Measurements from ENCODE around the gene ERGIC1. TPM values are rescaled to one million over a fixed set of nuclear protein-coding genes. Genes with fewer than 3 reads are reported as not detected.

The ERGIC1 gene
- total and polyA plus RNA-seq, 10 of the 15 experiments (the other 5 are each of a cell fraction or from before 2014, with no cell fraction given): 8.8 to 104 (median 76.3) TPM

GRCh38 chr5:172999974-173000373 is 165.9 kb downstream of the ERGIC1 start:
- ChIA-PET SMC1A (ENCODE audit: uncharacterized antibody, unreplicated experiment) (interaction anchor here (1.0 to 1.5 kb wide), 3 partner anchors 11 to 35 kb away, joined by 3 to 5 read pairs (median 5); partner anchors contain the start of gene ATP6V0E1), CTCF (interaction anchor here (0.6 kb wide), 1 partner anchor 13 kb away, joined by 3 read pairs; no protein-coding TSS in a partner anchor), POLR2A (interaction anchor here (1.0 kb wide), 1 partner anchor 8 kb away, joined by 3 read pairs; no protein-coding TSS in a partner anchor), RAD21 (ENCODE audit: unreplicated experiment) (no interaction called here)
- intact Hi-C loops (cut with micrococcal nuclease; ENCODE audit: unreplicated experiment) (no loop called here), in situ Hi-C loops (cut with MboI) (no loop called here)
- H3K27ac ChIP-seq (ENCODE audit: control insufficient read depth, insufficient read depth): no peak overlapping the region
- ATAC-seq (no peak), FAIRE-seq (no peak), DNase-seq (ENCODE audit: low read depth, low spot score) (no peak)
- peaks cover 2 to 19% of the 10 kb centered on the region in 2 experiments for H3K36me3 ChIP-seq (ENCODE audit: control insufficient read depth in 2 of 2, insufficient read depth in 2 of 2, low read length in 1 of 2)
- H4K20me1 ChIP-seq (ENCODE audit: control insufficient read depth, insufficient read depth): peaks cover 7% of the 10 kb centered on the region; the same call in 1 of the 2 replicates
- peaks cover 68% of the 10 kb centered on the region for H3K79me2 ChIP-seq (ENCODE audit: control insufficient read depth, insufficient read depth, low read length)
- no TSS peak for BruUV-seq (replicated peaks)
- no peak overlapping the region for H2AFZ ChIP-seq (ENCODE audit: control insufficient read depth, low read depth, low read length)
- peaks cover 19% of the 10 kb centered on the region for H3K4me1 ChIP-seq (ENCODE audit: control insufficient read depth, insufficient read depth, low read length)
- no peak overlapping the region for H3K4me2 ChIP-seq (ENCODE audit: control insufficient read depth, insufficient read depth)
- H3K27me3 ChIP-seq (replicated peaks in 1 of 2; ENCODE audit: control insufficient read depth in 2 of 2, insufficient read depth in 2 of 2, low read length in 1 of 2): no peaks in the 10 kb centered on the region
- TF ChIP-seq GATAD2B (conservative IDR thresholded peaks at IDR 0.05; ENCODE audit: low read depth) (no peak), NR2C1 (IDR thresholded peaks at IDR 0.05) (no peak), NFYA (IDR thresholded peaks at IDR 0.05; ENCODE audit: borderline replicate concordance, low read depth, low read length) (no peak), CREB1 (IDR thresholded peaks at IDR 0.05; ENCODE audit: low read depth) (no peak)
- no peak overlapping the region for H3K4me3 ChIP-seq
- no peaks in the 10 kb centered on the region for H3K9me3 ChIP-seq (replicated peaks; ENCODE audit: control insufficient read depth, insufficient read depth, low read length)
- no peak overlapping the region for H3K9ac ChIP-seq (ENCODE audit: control insufficient read depth, insufficient read depth, low read length)
- WGBS (ENCODE audit: insufficient coverage, insufficient replicate concordance, low lambda C conversion rate, missing lambda C conversion rate): 89% methylated on average over 1 of the region's 1 CpG

- ChIA-PET RAD21 (ENCODE audit: unreplicated experiment) (interaction anchor here (1.2 to 2.2 kb wide), 4 partner anchors 14 to 56 kb away, joined by 5 to 15 read pairs (median 8); no protein-coding TSS in a partner anchor), CTCF (interaction anchor here (0.5 to 2.1 kb wide), 5 partner anchors 8 to 229 kb away, joined by 3 to 7 read pairs (median 4); no protein-coding TSS in a partner anchor), POLR2A (interaction anchor here (1.3 kb wide), 1 partner anchor 34 kb away, joined by 9 read pairs; no protein-coding TSS in a partner anchor), SMC1A (ENCODE audit: uncharacterized antibody, unreplicated experiment) (interaction anchor here (1.0 to 2.3 kb wide), 11 partner anchors 9 to 107 kb away, joined by 3 to 20 read pairs (median 5); partner anchors contain the start of gene ATP6V0E1)
- Histone ChIP-seq H3K9ac (ENCODE audit: control insufficient read depth, insufficient read depth, low read length) (no peak overlapping the region), H3K4me3 (peak overlapping the region; percentile 28; the same call in 1 of the 2 replicates), H4K20me1 (ENCODE audit: control insufficient read depth, insufficient read depth) (peaks cover 7% of the 10 kb centered on the region; the same call in 1 of the 2 replicates), H3K27me3 (replicated peaks in 1 of 2; ENCODE audit: control insufficient read depth in 2 of 2, insufficient read depth in 2 of 2, low read length in 1 of 2) (no peaks in the 10 kb centered on the region), H3K4me1 (ENCODE audit: control insufficient read depth, insufficient read depth, low read length) (peaks cover 19% of the 10 kb centered on the region), H3K27ac (ENCODE audit: control insufficient read depth, insufficient read depth) (peak overlapping the region; percentile 20; the same call in 1 of the 2 replicates), H3K9me3 (replicated peaks; ENCODE audit: control insufficient read depth, insufficient read depth, low read length) (no peaks in the 10 kb centered on the region), H2AFZ (ENCODE audit: control insufficient read depth, low read depth, low read length) (no peak overlapping the region), H3K79me2 (ENCODE audit: control insufficient read depth, insufficient read depth, low read length) (peaks cover 80% of the 10 kb centered on the region), H3K4me2 (ENCODE audit: control insufficient read depth, insufficient read depth) (peak overlapping the region; percentile 10), H3K36me3 (ENCODE audit: control insufficient read depth in 2 of 2, insufficient read depth in 2 of 2, low read length in 1 of 2) (peaks cover 0 to 9% of the 10 kb centered on the region in 2 experiments; a peak in 3 of 4 replicates)
- FAIRE-seq: no peak
- BruUV-seq (replicated peaks): no TSS peak
- ATAC-seq: peak; percentile 93
- peak; percentile 51 for DNase-seq (ENCODE audit: low read depth, low spot score)
- 0% methylated on average over 9 of the region's 9 CpGs for WGBS (ENCODE audit: insufficient coverage, insufficient replicate concordance, low lambda C conversion rate, missing lambda C conversion rate)
- in situ Hi-C loops (cut with MboI): no loop called here
- intact Hi-C loops (cut with micrococcal nuclease; ENCODE audit: unreplicated experiment): no loop called here
- TF ChIP-seq ATF2 (IDR thresholded peaks at IDR 0.05; ENCODE audit: low read length) (peak; percentile 27; the same call in 1 of the 2 replicates), RB1 (IDR thresholded peaks at IDR 0.05; ENCODE audit: borderline replicate concordance) (no peak), BCL11A (IDR thresholded peaks at IDR 0.05; ENCODE audit: low read depth, low read length) (0 out of 2 replicates have a peak, but pooled peaks have one; percentile 21), TARDBP (IDR thresholded peaks at IDR 0.05; ENCODE audit: borderline replicate concordance) (no peak), PBX3 (IDR thresholded peaks at IDR 0.05; ENCODE audit: insufficient replicate concordance, low read depth, low read length) (peak; percentile 37), RUNX3 (IDR thresholded peaks at IDR 0.05; ENCODE audit: low read length) (peak; percentile 81), NFIC (IDR thresholded peaks at IDR 0.05; ENCODE audit: low read depth, low read length) (peak; percentile 37; the same call in 1 of the 2 replicates), NR2C2 (IDR thresholded peaks at IDR 0.05; ENCODE audit: borderline replicate concordance, control insufficient read depth, insufficient read length, low read depth) (no peak), DPF2 (IDR thresholded peaks at IDR 0.05) (peak; percentile 26; the same call in 1 of the 2 replicates)
These were observed 167.3 kb downstream of the ERGIC1 start for GRCh38 chr5:173001229-173001841.
